HepG2 (cell line): ENCODE measurements around the gene ZNF281. TPM values are rescaled to one million over a fixed set of nuclear protein-coding genes. Genes with fewer than 3 reads are reported as not detected.
A peak's percentile ranks its signal among the peaks of the same experiment; 100 is the strongest.

Source experiments
- EP300 ChIP-seq, 3 experiments: sonication (generic) in 1 of 3; formaldehyde crosslinking in 1 of 3; IDR thresholded peaks; 2 replicates each; pipeline versions ENCODE4 v1.5.1 to v1.6.1; 2011 to 2020; ENCODE audit warnings: low read depth in 2 of 3, low read length in 2 of 3, borderline replicate concordance in 1 of 3, improper control_type of control experiment in 1 of 3, mild to moderate bottlenecking in 1 of 3, missing genetic modification reagents in 1 of 3, moderate library complexity in 1 of 3
- ETV5 ChIP-seq: IDR thresholded peaks from 2 replicates; pipeline ENCODE4 v1.6.1; 2018; ENCODE audit warnings: missing biosample characterization, missing genetic modification reagents, inconsistent platforms, borderline replicate concordance
- FOXK2 ChIP-seq: fragments of 450-650 bp; IDR thresholded peaks from 2 replicates; pipeline ENCODE4 v1.6.1; 2016
- NCOR1 ChIP-seq: fragments of 200-600 bp; sonication (generic); IDR thresholded peaks from 2 replicates; pipeline ENCODE4 v1.7.0; 2017; ENCODE audit warnings: antibody characterized with exemption, low read length, borderline replicate concordance
- SAP130 ChIP-seq: IDR thresholded peaks from 2 replicates; pipeline ENCODE4 v1.6.1; 2016; ENCODE audit warnings: low read depth
- ZNF570 ChIP-seq: sonication (generic); formaldehyde crosslinking; IDR thresholded peaks from 2 replicates; pipeline ENCODE4 v1.4.0; 2020; ENCODE audit warnings: mild to moderate bottlenecking, missing genetic modification reagents, borderline replicate concordance
- ZNF605 ChIP-seq: sonication (generic); formaldehyde crosslinking; IDR thresholded peaks from 2 replicates; pipeline ENCODE4 v1.8.0; 2022; ENCODE audit warnings: mild to moderate bottlenecking, missing genetic modification reagents
- polyA plus RNA-seq, 8 experiments: library from polyadenylated mRNA; depleted of rRNA in 3 of 8; stranded (reverse) in 7 of 8; unstranded in 1 of 8; fragments of >200 nt; fragmentation: Illumina TruSeq in 4 of 8; extraction: Trizol in 4 of 8; gene quantifications; 2 replicates each; pipeline versions ENCODE4 v1.2.1 to v1.2.3, GENCODE V29; 2011 to 2016; ENCODE audit warnings: low read depth in 4 of 8, missing spikeins in 1 of 8, mixed read lengths in 1 of 8; ENCODE audit not compliant: insufficient read depth in 1 of 8
- total RNA-seq, 5 experiments: library from RNA; depleted of rRNA; stranded (reverse); fragments of >200 nt; fragmentation: Illumina TruSeq; extraction: Trizol; gene quantifications; 2 replicates each; pipeline ENCODE4 v1.2.3, GENCODE V29; 2016; ENCODE audit warnings: low read depth in 1 of 5
- TF ChIP-seq, protein P1 (sequence below): sonication (generic); formaldehyde crosslinking; IDR thresholded peaks from 2 replicates; pipeline ENCODE4 v1.5.1; 2020; ENCODE audit warnings: mild to moderate bottlenecking, missing genetic modification reagents, moderate library complexity
- TF ChIP-seq, protein P2 (sequence below): sonication (generic); formaldehyde crosslinking; IDR thresholded peaks from 2 replicates; pipeline ENCODE4 v1.5.1; 2020; ENCODE audit warnings: mild to moderate bottlenecking, moderate library complexity, missing genetic modification reagents
- TF ChIP-seq, protein P3 (sequence below): IDR thresholded peaks from 2 replicates; pipeline ENCODE4 v1.6.1; 2016; ENCODE audit warnings: missing genetic modification reagents, missing compliant biosample characterization
- TF ChIP-seq, protein P4 (sequence below): IDR thresholded peaks from 2 replicates; pipeline ENCODE4 v1.6.1; 2018; ENCODE audit warnings: missing genetic modification reagents, mild to moderate bottlenecking, missing compliant biosample characterization
- TF ChIP-seq, protein P5 (sequence below): sonication (generic); formaldehyde crosslinking; IDR thresholded peaks from 2 replicates; pipeline ENCODE4 v1.5.0; 2020; ENCODE audit warnings: missing genetic modification reagents
- TF ChIP-seq, protein P6 (sequence below), 2 experiments: sonication (generic) in 1 of 2; formaldehyde crosslinking in 1 of 2; IDR thresholded peaks; 2 replicates each; pipeline versions ENCODE4 v1.4.0 to v1.6.1; 2016 to 2020; ENCODE audit warnings: borderline replicate concordance in 1 of 2, low read depth in 1 of 2, mild to moderate bottlenecking in 1 of 2, missing genetic modification reagents in 1 of 2

Gene ZNF281
- total and polyA plus RNA-seq, 2 of the 13 experiments (the other 11 are each of a cell fraction or from before 2014, with no cell fraction given): 7.7 to 20.6 TPM

DNA sequence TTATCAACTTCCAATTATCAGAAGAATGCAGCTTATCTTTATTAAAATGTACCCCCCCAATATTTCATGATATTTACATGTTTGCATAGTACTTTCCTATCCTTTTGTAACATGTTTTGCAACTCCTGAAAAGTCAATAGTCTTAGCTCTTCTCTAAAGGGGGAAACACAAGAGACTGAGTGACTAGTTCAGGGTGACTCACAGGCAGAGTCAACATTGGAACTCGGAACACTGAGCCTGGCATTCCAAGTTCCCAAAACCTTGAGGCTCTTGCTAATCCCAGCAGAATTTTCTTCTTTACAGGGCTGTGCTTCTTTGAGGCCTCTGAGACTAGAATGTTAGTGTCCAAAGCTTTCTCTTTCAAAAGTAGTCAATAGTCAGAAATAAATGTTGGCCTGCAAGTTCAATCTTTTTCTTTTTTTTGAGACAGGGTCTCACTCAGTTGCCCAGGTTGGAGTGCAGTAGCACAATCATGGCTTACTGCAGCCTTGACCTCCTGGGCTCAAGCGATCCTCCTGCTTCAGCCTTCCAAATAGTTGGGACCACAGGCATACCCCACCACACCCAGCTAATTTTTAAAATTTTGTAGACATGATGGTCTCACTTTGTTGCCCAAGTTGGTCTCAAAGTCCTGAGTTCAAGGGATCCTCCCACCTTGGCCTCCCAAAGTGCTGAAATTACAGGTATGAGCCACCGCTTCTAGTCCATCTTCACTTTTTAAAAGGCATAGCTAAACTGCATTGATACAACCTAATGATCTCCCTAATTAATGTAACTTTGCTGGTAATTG, 37.5 kb downstream of the ZNF281 start (continued):
- TF ChIP-seq, protein P1, sequence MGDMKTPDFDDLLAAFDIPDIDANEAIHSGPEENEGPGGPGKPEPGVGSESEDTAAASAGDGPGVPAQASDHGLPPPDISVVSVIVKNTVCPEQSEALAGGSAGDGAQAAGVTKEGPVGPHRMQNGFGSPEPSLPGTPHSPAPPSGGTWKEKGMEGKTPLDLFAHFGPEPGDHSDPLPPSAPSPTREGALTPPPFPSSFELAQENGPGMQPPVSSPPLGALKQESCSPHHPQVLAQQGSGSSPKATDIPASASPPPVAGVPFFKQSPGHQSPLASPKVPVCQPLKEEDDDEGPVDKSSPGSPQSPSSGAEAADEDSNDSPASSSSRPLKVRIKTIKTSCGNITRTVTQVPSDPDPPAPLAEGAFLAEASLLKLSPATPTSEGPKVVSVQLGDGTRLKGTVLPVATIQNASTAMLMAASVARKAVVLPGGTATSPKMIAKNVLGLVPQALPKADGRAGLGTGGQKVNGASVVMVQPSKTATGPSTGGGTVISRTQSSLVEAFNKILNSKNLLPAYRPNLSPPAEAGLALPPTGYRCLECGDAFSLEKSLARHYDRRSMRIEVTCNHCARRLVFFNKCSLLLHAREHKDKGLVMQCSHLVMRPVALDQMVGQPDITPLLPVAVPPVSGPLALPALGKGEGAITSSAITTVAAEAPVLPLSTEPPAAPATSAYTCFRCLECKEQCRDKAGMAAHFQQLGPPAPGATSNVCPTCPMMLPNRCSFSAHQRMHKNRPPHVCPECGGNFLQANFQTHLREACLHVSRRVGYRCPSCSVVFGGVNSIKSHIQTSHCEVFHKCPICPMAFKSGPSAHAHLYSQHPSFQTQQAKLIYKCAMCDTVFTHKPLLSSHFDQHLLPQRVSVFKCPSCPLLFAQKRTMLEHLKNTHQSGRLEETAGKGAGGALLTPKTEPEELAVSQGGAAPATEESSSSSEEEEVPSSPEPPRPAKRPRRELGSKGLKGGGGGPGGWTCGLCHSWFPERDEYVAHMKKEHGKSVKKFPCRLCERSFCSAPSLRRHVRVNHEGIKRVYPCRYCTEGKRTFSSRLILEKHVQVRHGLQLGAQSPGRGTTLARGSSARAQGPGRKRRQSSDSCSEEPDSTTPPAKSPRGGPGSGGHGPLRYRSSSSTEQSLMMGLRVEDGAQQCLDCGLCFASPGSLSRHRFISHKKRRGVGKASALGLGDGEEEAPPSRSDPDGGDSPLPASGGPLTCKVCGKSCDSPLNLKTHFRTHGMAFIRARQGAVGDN (CRISPR knock-in tag): no peak
- TF ChIP-seq FOXK2 (peak; percentile 53; the same call in 1 of the 2 replicates), ETV5 (CRISPR knock-in tag) (peak; percentile 75; the same call in 1 of the 2 replicates), ZNF605 (no peak), EP300 (IDR thresholded peaks at IDR 0.05; ENCODE audit: low read depth in 2 of 2, low read length in 2 of 2) (peak; percentile 93 to 99), EP300 (CRISPR knock-in tag; IDR thresholded peaks at IDR 0.05; ENCODE audit: borderline replicate concordance) (peak; percentile 96), NCOR1 (peak; percentile 82; the same call in 1 of the 2 replicates), ZNF570 (CRISPR knock-in tag) (no peak), SAP130 (CRISPR knock-in tag) (peak; percentile 64)
- TF ChIP-seq, protein P2, sequence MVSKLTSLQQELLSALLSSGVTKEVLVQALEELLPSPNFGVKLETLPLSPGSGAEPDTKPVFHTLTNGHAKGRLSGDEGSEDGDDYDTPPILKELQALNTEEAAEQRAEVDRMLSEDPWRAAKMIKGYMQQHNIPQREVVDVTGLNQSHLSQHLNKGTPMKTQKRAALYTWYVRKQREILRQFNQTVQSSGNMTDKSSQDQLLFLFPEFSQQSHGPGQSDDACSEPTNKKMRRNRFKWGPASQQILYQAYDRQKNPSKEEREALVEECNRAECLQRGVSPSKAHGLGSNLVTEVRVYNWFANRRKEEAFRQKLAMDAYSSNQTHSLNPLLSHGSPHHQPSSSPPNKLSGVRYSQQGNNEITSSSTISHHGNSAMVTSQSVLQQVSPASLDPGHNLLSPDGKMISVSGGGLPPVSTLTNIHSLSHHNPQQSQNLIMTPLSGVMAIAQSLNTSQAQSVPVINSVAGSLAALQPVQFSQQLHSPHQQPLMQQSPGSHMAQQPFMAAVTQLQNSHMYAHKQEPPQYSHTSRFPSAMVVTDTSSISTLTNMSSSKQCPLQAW (CRISPR knock-in tag): peak; percentile 63; the same call in 1 of the 2 replicates
- TF ChIP-seq, protein P3, sequence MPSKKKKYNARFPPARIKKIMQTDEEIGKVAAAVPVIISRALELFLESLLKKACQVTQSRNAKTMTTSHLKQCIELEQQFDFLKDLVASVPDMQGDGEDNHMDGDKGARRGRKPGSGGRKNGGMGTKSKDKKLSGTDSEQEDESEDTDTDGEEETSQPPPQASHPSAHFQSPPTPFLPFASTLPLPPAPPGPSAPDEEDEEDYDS (CRISPR knock-in tag): peak; percentile 39; the same call in 1 of the 2 replicates
- TF ChIP-seq, protein P4, sequence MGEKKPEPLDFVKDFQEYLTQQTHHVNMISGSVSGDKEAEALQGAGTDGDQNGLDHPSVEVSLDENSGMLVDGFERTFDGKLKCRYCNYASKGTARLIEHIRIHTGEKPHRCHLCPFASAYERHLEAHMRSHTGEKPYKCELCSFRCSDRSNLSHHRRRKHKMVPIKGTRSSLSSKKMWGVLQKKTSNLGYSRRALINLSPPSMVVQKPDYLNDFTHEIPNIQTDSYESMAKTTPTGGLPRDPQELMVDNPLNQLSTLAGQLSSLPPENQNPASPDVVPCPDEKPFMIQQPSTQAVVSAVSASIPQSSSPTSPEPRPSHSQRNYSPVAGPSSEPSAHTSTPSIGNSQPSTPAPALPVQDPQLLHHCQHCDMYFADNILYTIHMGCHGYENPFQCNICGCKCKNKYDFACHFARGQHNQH: peak; percentile 69
- TF ChIP-seq, protein P5, sequence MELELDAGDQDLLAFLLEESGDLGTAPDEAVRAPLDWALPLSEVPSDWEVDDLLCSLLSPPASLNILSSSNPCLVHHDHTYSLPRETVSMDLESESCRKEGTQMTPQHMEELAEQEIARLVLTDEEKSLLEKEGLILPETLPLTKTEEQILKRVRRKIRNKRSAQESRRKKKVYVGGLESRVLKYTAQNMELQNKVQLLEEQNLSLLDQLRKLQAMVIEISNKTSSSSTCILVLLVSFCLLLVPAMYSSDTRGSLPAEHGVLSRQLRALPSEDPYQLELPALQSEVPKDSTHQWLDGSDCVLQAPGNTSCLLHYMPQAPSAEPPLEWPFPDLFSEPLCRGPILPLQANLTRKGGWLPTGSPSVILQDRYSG (CRISPR knock-in tag): no peak
- TF ChIP-seq, protein P6, sequence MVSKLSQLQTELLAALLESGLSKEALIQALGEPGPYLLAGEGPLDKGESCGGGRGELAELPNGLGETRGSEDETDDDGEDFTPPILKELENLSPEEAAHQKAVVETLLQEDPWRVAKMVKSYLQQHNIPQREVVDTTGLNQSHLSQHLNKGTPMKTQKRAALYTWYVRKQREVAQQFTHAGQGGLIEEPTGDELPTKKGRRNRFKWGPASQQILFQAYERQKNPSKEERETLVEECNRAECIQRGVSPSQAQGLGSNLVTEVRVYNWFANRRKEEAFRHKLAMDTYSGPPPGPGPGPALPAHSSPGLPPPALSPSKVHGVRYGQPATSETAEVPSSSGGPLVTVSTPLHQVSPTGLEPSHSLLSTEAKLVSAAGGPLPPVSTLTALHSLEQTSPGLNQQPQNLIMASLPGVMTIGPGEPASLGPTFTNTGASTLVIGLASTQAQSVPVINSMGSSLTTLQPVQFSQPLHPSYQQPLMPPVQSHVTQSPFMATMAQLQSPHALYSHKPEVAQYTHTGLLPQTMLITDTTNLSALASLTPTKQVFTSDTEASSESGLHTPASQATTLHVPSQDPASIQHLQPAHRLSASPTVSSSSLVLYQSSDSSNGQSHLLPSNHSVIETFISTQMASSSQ (IDR thresholded peaks at IDR 0.05; ENCODE audit: low read depth): peak; percentile 83
- TF ChIP-seq, protein P6 (CRISPR knock-in tag; IDR thresholded peaks at IDR 0.05; ENCODE audit: borderline replicate concordance): peak; percentile 76; the same call in 1 of the 2 replicates
